A673 (cell line): ENCODE measurements around the gene TMEM178B.

ENCODE experiments used
- EZH2 ChIP-seq: fragments of 200-600 bp; sonication (generic); IDR thresholded peaks from 2 replicates; pipeline ENCODE4 v1.6.1; 2017; ENCODE audit warnings: borderline replicate concordance, low read depth, mild to moderate bottlenecking, mixed read lengths, antibody characterized with exemption, low read length; ENCODE audit not compliant: poor library complexity, severe bottlenecking
- TF ChIP-seq, protein P1 (sequence below): fragments of 300-800, 200-600 bp; sonication (generic); conservative IDR thresholded peaks from 2 replicates; pipeline ENCODE4 v1.5.1; 2017; ENCODE audit warnings: low read depth, mild to moderate bottlenecking, antibody characterized with exemption, low read length, moderate library complexity, mixed read lengths

DNA sequence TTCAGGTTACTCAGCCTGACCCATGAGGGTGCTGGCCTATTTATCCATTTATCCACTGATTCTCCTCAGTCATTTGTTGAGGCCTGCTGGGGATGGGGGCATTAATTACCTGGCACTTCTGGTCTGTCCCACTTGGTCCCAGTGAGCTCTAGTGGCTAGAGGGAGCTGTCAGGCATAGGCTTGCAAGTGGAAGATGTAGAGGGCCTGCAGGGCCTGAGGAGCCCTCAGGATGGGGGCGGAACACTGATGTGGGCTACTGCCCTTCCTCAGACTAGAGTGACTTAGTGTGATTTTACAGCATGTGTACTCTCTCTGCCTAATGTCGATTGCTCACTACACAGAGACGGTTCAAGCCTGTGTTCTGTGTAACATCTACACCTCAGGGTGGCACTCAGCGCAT, 45.3 kb downstream of the TMEM178B start:
- no peak for TF ChIP-seq EZH2
- TF ChIP-seq, protein P1, sequence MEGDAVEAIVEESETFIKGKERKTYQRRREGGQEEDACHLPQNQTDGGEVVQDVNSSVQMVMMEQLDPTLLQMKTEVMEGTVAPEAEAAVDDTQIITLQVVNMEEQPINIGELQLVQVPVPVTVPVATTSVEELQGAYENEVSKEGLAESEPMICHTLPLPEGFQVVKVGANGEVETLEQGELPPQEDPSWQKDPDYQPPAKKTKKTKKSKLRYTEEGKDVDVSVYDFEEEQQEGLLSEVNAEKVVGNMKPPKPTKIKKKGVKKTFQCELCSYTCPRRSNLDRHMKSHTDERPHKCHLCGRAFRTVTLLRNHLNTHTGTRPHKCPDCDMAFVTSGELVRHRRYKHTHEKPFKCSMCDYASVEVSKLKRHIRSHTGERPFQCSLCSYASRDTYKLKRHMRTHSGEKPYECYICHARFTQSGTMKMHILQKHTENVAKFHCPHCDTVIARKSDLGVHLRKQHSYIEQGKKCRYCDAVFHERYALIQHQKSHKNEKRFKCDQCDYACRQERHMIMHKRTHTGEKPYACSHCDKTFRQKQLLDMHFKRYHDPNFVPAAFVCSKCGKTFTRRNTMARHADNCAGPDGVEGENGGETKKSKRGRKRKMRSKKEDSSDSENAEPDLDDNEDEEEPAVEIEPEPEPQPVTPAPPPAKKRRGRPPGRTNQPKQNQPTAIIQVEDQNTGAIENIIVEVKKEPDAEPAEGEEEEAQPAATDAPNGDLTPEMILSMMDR = no peak
